Astrocyte (in vitro differentiated cells and primary cell): ENCODE measurements around the gene LAMTOR3. TPM values are rescaled to one million over a fixed set of nuclear protein-coding genes. Genes with fewer than 3 reads are reported as not detected.

Source experiments
- DNase-seq: peaks from one replicate; pipeline ENCODE4 v3.0.0-alpha.2; 2010; ENCODE audit warnings: low read depth
- FAIRE-seq: peaks from 2 replicates; lab custom pipeline; 2011; peaks lifted over from hg19 to GRCh38; lab: Jason Lieb, UNC
- H2AFZ ChIP-seq: 2 replicates; pipeline ENCODE4 v1.6.0; 2012; ENCODE audit warnings: low read depth, low read length, inconsistent platforms
- H3K27ac ChIP-seq: 2 replicates; pipeline ENCODE4 v1.5.1; 2011; ENCODE audit warnings: low read depth, low read length, inconsistent platforms
- H3K27me3 ChIP-seq: 2 replicates; pipeline ENCODE4 v1.6.0; 2011; ENCODE audit warnings: low read length, inconsistent platforms; ENCODE audit not compliant: insufficient read depth
- H3K36me3 ChIP-seq: 2 replicates; pipeline ENCODE4 v1.5.1; 2011; ENCODE audit warnings: low read length, inconsistent platforms; ENCODE audit not compliant: insufficient read depth
- H3K4me1 ChIP-seq: 2 replicates; pipeline ENCODE4 v1.5.1; 2011; ENCODE audit warnings: low read length, inconsistent platforms; ENCODE audit not compliant: insufficient read depth
- H3K4me2 ChIP-seq: 2 replicates; pipeline ENCODE4 v1.6.0; 2012; ENCODE audit warnings: low read length, inconsistent platforms
- H3K4me3 ChIP-seq: 2 replicates; pipeline ENCODE4 v1.5.1; 2011; ENCODE audit warnings: low read depth, mild to moderate bottlenecking, low read length, inconsistent platforms; ENCODE audit not compliant: insufficient read depth
- H3K79me2 ChIP-seq: 2 replicates; pipeline ENCODE4 v1.6.0; 2012; ENCODE audit warnings: mild to moderate bottlenecking, low read length, inconsistent platforms; ENCODE audit not compliant: insufficient read depth
- H3K9ac ChIP-seq: 2 replicates; pipeline ENCODE4 v1.6.0; 2012; ENCODE audit warnings: mild to moderate bottlenecking, low read length, inconsistent platforms
- H3K9me3 ChIP-seq: 2 replicates; pipeline ENCODE4 v1.5.1; 2012; ENCODE audit warnings: low read depth, mild to moderate bottlenecking, low read length, inconsistent platforms; ENCODE audit not compliant: insufficient read depth
- H4K20me1 ChIP-seq: 2 replicates; pipeline ENCODE4 v1.6.0; 2012; ENCODE audit warnings: low read length, inconsistent platforms; ENCODE audit not compliant: insufficient read depth
- H3K27ac Mint-ChIP-seq: one replicate; pipeline ENCODE4 v1.8.0; 2021; ENCODE audit warnings: mild to moderate bottlenecking, mixed read lengths; ENCODE audit not compliant: unreplicated experiment
- H3K27me3 Mint-ChIP-seq: one replicate; pipeline ENCODE4 v1.8.0; 2021; ENCODE audit warnings: low read depth, mixed read lengths; ENCODE audit not compliant: unreplicated experiment
- H3K36me3 Mint-ChIP-seq: one replicate; pipeline ENCODE4 v1.8.0; 2021; ENCODE audit warnings: low read depth, mixed read lengths; ENCODE audit not compliant: unreplicated experiment
- H3K4me1 Mint-ChIP-seq: one replicate; pipeline ENCODE4 v1.8.0; 2021; ENCODE audit warnings: low read depth, mixed read lengths; ENCODE audit not compliant: unreplicated experiment
- H3K4me3 Mint-ChIP-seq: one replicate; pipeline ENCODE4 v1.8.0; 2021; ENCODE audit warnings: mild to moderate bottlenecking, moderate library complexity, mixed read lengths; ENCODE audit not compliant: unreplicated experiment
- H3K9me3 Mint-ChIP-seq: one replicate; pipeline ENCODE4 v1.8.0; 2021; ENCODE audit warnings: mild to moderate bottlenecking, mixed read lengths; ENCODE audit not compliant: unreplicated experiment
- EZH2 ChIP-seq: IDR thresholded peaks from 2 replicates; pipeline ENCODE4 v1.6.1; 2012; ENCODE audit warnings: mild to moderate bottlenecking, low read length, inconsistent platforms; ENCODE audit not compliant: insufficient read depth
- total RNA-seq: library from RNA; stranded (reverse); gene quantifications from 2 replicates; pipeline ENCODE4 v1.2.1, GENCODE V29; 2021
- TF ChIP-seq, protein P1 (sequence below): IDR thresholded peaks from 2 replicates; pipeline ENCODE4 v1.5.1; 2011; ENCODE audit warnings: low read depth, mild to moderate bottlenecking, inconsistent platforms, low read length, moderate library complexity; ENCODE audit not compliant: insufficient read depth

Gene LAMTOR3
- total RNA-seq, 1 donor from 2014 or later: 53.9 TPM

DNA sequence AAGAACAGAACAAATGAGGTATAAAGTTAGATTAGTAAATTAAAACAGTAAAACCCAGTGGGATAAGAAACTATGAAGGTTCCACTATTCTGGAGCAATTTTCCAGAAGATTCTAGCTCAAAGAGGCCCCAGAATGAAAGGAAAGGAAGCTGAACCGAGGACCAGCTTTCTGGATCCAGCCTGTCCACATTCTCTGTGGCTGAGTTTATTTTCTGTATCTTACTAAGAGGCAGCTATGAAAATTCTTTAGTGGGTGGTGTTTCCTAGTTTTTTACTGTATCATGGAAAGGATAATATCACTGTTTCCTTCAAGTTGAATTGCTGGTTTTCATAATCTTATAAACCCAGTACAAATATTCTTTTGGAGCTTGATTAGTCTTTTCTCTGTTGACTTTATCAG lies 65.8 kb downstream of the LAMTOR3 start:
- no peaks in the 10 kb centered on the region for H3K4me1 ChIP-seq
- TF ChIP-seq EZH2: no peak
- TF ChIP-seq, protein P1, sequence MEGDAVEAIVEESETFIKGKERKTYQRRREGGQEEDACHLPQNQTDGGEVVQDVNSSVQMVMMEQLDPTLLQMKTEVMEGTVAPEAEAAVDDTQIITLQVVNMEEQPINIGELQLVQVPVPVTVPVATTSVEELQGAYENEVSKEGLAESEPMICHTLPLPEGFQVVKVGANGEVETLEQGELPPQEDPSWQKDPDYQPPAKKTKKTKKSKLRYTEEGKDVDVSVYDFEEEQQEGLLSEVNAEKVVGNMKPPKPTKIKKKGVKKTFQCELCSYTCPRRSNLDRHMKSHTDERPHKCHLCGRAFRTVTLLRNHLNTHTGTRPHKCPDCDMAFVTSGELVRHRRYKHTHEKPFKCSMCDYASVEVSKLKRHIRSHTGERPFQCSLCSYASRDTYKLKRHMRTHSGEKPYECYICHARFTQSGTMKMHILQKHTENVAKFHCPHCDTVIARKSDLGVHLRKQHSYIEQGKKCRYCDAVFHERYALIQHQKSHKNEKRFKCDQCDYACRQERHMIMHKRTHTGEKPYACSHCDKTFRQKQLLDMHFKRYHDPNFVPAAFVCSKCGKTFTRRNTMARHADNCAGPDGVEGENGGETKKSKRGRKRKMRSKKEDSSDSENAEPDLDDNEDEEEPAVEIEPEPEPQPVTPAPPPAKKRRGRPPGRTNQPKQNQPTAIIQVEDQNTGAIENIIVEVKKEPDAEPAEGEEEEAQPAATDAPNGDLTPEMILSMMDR: no peak
- DNase-seq (no peak), FAIRE-seq (no peak)
- no peaks in the 10 kb centered on the region for H3K27me3 ChIP-seq
- no peak overlapping the region for H3K4me3 ChIP-seq
- peak overlapping the region; percentile 28 for H3K27ac Mint-ChIP-seq
- no peaks in the 10 kb centered on the region for H4K20me1 ChIP-seq
- no peak overlapping the region for H3K27ac ChIP-seq
- H3K27me3 Mint-ChIP-seq: no peaks in the 10 kb centered on the region
- no peak overlapping the region for H3K4me3 Mint-ChIP-seq
- no peaks in the 10 kb centered on the region for H3K79me2 ChIP-seq
- H3K36me3 ChIP-seq: no peaks in the 10 kb centered on the region
- no peaks in the 10 kb centered on the region for H3K36me3 Mint-ChIP-seq
- no peaks in the 10 kb centered on the region for H3K9me3 ChIP-seq
- peaks cover 13% of the 10 kb centered on the region for H3K4me1 Mint-ChIP-seq
- H2AFZ ChIP-seq: no peak overlapping the region
- H3K9me3 Mint-ChIP-seq: no peaks in the 10 kb centered on the region
- no peak overlapping the region for H3K4me2 ChIP-seq
- no peak overlapping the region for H3K9ac ChIP-seq

Other genes with a start within 250 kb of the LAMTOR3 start
- gene C4orf54, start 236.6 kb downstream of the LAMTOR3 start, total RNA-seq: not detected in 2 replicates
- 0.41 and 0.59 TPM in 2 replicates for gene DAPP1, start 77.6 kb downstream of the LAMTOR3 start, total RNA-seq
- gene DNAJB14, start 52.2 kb upstream of the LAMTOR3 start, total RNA-seq: 60.5 and 68.5 TPM in 2 replicates
- gene H2AZ1, start 55.8 kb upstream of the LAMTOR3 start, total RNA-seq: 210 and 273 TPM in 2 replicates